A549 (cell line): ENCODE results near the gene BCAS1. TPM values are rescaled to one million over a fixed set of nuclear protein-coding genes. Genes with fewer than 3 reads are reported as not detected.

Source experiments
- ATAC-seq, 2 experiments: fragments of 200-7000 bp in 1 of 2; fragments of >200 bp in 1 of 2; cut with Nextera tagmentation in 1 of 2; cut with Tn5 transposase in 1 of 2; 3 replicates each; pipeline versions ENCODE4 v1.8.0 to v1.9.1; 2018 to 2020; ENCODE audit warnings: mild to moderate bottlenecking in 1 of 2, moderate library complexity in 1 of 2
- CTCF ChIA-PET: fragments of 300-600 bp; sonication (Branson Sonifier 250); formaldehyde crosslinking; extraction: SDS; loops from one replicate; lab custom pipeline; 2021; ENCODE audit warnings: antibody characterized with exemption, inconsistent platforms; lab: Yijun Ruan, JAX
- POLR2A ChIA-PET: fragments of 350-600 bp; formaldehyde crosslinking; extraction: SDS; loops from one replicate; lab custom pipeline; 2021; ENCODE audit warnings: antibody characterized with exemption, inconsistent platforms; lab: Yijun Ruan, JAX
- DNase-seq, 2 experiments: peaks; one replicate each; pipeline versions ENCODE4 v3.0.0 to v3.0.0-alpha.2; 2011 to 2016; ENCODE audit warnings: low read depth in 1 of 2, low spot score in 1 of 2
- FAIRE-seq: peaks from 2 replicates; lab custom pipeline; 2011; peaks lifted over from hg19 to GRCh38; lab: Jason Lieb, UNC
- H3K27ac ChIP-seq, 2 experiments: fragments of >200 bp; sonication (Bioruptor Twin); formaldehyde crosslinking; 3 replicates each; pipeline ENCODE4 v1.5.1; 2016 to 2017
- H3K4me1 ChIP-seq: fragments of >200 bp; sonication (Bioruptor Twin); formaldehyde crosslinking; 3 replicates; pipeline ENCODE4 v1.6.1; 2016
- H3K4me2 ChIP-seq: fragments of >200 bp; sonication (Bioruptor Twin); formaldehyde crosslinking; 3 replicates; pipeline ENCODE4 v1.6.1; 2016
- H3K4me3 ChIP-seq: fragments of >200 bp; sonication (Bioruptor Twin); formaldehyde crosslinking; 3 replicates; pipeline ENCODE4 v1.5.1; 2016
- H3K9me3 ChIP-seq: fragments of >200 bp; sonication (Bioruptor Twin); formaldehyde crosslinking; 3 replicates; pipeline ENCODE4 v1.6.1; 2016
- BHLHE40 ChIP-seq: IDR thresholded peaks from 2 replicates; pipeline ENCODE4 v1.6.1; 2012; ENCODE audit warnings: low read depth, low read length, inconsistent platforms
- CHD2 ChIP-seq: fragments of 150-350 bp; IDR thresholded peaks from 2 replicates; pipeline ENCODE4 v1.6.1; 2014; ENCODE audit warnings: low read length; ENCODE audit not compliant: partially characterized antibody
- E2F6 ChIP-seq: IDR thresholded peaks from 2 replicates; pipeline ENCODE4 v1.6.1; 2012; ENCODE audit warnings: low read depth, borderline replicate concordance
- EHMT2 ChIP-seq: fragments of 200-600 bp; sonication (generic); IDR thresholded peaks from 2 replicates; pipeline ENCODE4 v1.6.1; 2016; ENCODE audit warnings: antibody characterized with exemption, low read depth, mild to moderate bottlenecking, moderate library complexity
- FOXS1 ChIP-seq: fragments of 250-450 bp; sonication (Bioruptor Pico); IDR thresholded peaks from 2 replicates; pipeline ENCODE4 v1.5.0; 2020; ENCODE audit warnings: mild to moderate bottlenecking, moderate library complexity
- HES2 ChIP-seq: fragments of >200 bp; sonication (Bioruptor Twin); formaldehyde crosslinking; IDR thresholded peaks from 2 replicates; pipeline ENCODE4 v1.6.1; 2016
- HMGXB4 ChIP-seq: fragments of 250-450 bp; sonication (Bioruptor Pico); IDR thresholded peaks from 2 replicates; pipeline ENCODE4 v1.5.0; 2021; ENCODE audit warnings: mild to moderate bottlenecking, moderate library complexity, borderline replicate concordance
- HOXA7 ChIP-seq: fragments of 250-450 bp; sonication (Bioruptor Pico); IDR thresholded peaks from 2 replicates; pipeline ENCODE4 v1.5.0; 2020; ENCODE audit warnings: mild to moderate bottlenecking, moderate library complexity
- HOXB13 ChIP-seq: fragments of 250-450 bp; sonication (Bioruptor Pico); IDR thresholded peaks from 2 replicates; pipeline ENCODE4 v1.5.0; 2020; ENCODE audit warnings: low read depth, mild to moderate bottlenecking, moderate library complexity
- HOXB5 ChIP-seq: fragments of 250-450 bp; sonication (Bioruptor Pico); IDR thresholded peaks from 2 replicates; pipeline ENCODE4 v1.5.0; 2020; ENCODE audit warnings: mild to moderate bottlenecking, moderate library complexity
- JUNB ChIP-seq: fragments of >200 bp; sonication (Bioruptor Twin); formaldehyde crosslinking; IDR thresholded peaks from 2 replicates; pipeline ENCODE4 v1.6.1; 2016
- KDM5A ChIP-seq: fragments of 200-600 bp; sonication (generic); IDR thresholded peaks from 2 replicates; pipeline ENCODE4 v1.6.1; 2016; ENCODE audit warnings: antibody characterized with exemption, mild to moderate bottlenecking
- MAFK ChIP-seq: fragments of 450-650 bp; IDR thresholded peaks from 2 replicates; pipeline ENCODE4 v1.6.1; 2014; ENCODE audit not compliant: partially characterized antibody
- NPAS2 ChIP-seq: fragments of 250-450 bp; sonication (Bioruptor Pico); IDR thresholded peaks from 2 replicates; pipeline ENCODE4 v1.8.0; 2022; ENCODE audit warnings: mild to moderate bottlenecking, moderate library complexity, borderline replicate concordance
- POLR2AphosphoS2 ChIP-seq: conservative IDR thresholded peaks from 2 replicates; pipeline ENCODE4 v1.6.1; 2012; ENCODE audit warnings: low read length, improper control_type of control experiment, inconsistent platforms
- RARB ChIP-seq: fragments of 250-450 bp; sonication (Bioruptor Pico); IDR thresholded peaks from 2 replicates; pipeline ENCODE4 v1.8.0; 2021; ENCODE audit warnings: mild to moderate bottlenecking, moderate library complexity
- REST ChIP-seq: fragments of 200-600 bp; sonication (generic); IDR thresholded peaks from 2 replicates; pipeline ENCODE4 v1.6.1; 2016; ENCODE audit warnings: antibody characterized with exemption, mild to moderate bottlenecking, moderate library complexity
- RNF2 ChIP-seq: fragments of 200-600 bp; sonication (generic); IDR thresholded peaks from 2 replicates; pipeline ENCODE4 v1.6.1; 2016; ENCODE audit warnings: low read depth, mild to moderate bottlenecking, antibody characterized with exemption, moderate library complexity, borderline replicate concordance
- TFCP2L1 ChIP-seq: fragments of 250-450 bp; sonication (Bioruptor Pico); IDR thresholded peaks from 2 replicates; pipeline ENCODE4 v1.5.0; 2021; ENCODE audit warnings: mild to moderate bottlenecking
- ZC3H11A ChIP-seq: fragments of 450-650 bp; IDR thresholded peaks from 2 replicates; pipeline ENCODE4 v1.6.1; 2014; ENCODE audit warnings: antibody characterized with exemption, mild to moderate bottlenecking
- ZFP36 ChIP-seq: fragments of 450-650 bp; IDR thresholded peaks from 2 replicates; pipeline ENCODE4 v1.6.1; 2014; ENCODE audit warnings: borderline replicate concordance; ENCODE audit not compliant: partially characterized antibody
- ZSCAN20 ChIP-seq: fragments of 250-450 bp; sonication (Bioruptor Pico); IDR thresholded peaks from 2 replicates; pipeline ENCODE4 v1.8.0; 2022; ENCODE audit warnings: mild to moderate bottlenecking, moderate library complexity
- WGBS: methylation state at CpG from one replicate; pipeline ENCODE4 v1.1.6; 2017; ENCODE audit errors: missing lambda C conversion rate; 5-methylcytosine and 5-hydroxymethylcytosine counted together
- polyA plus RNA-seq, 4 experiments: library from polyadenylated mRNA; depleted of rRNA in 3 of 4; stranded (reverse); fragments of >200 nt; fragmentation: RNase III in 1 of 4; extraction: RNeasy Plus Mini Kit Qiagen cat#74134 plus additional on column Dnase treatment in 1 of 4; gene quantifications; 2 replicates in 3 of 4; 3 replicates in 1 of 4; pipeline ENCODE4 v1.2.3, GENCODE V29; 2011 to 2017

BCAS1 gene
- polyA plus RNA-seq, 2 of the 4 experiments (the other 2 are of a cell fraction), result 1.4 to 3.9 TPM

GRCh38 chr20:54015496-54015895, 54.9 kb downstream of the BCAS1 start:
- CTCF ChIA-PET, result interaction anchor here (0.6 kb wide), 1 partner anchor 358 kb away, joined by 3 read pairs; no protein-coding TSS in a partner anchor
- H3K4me1 ChIP-seq, result no peaks in the 10 kb centered on the region
- TF ChIP-seq NPAS2 (no peak), TFCP2L1 (CRISPR knock-in tag) (no peak)
- TF ChIP-seq, all 56 proteins: peak for 0
- no peak overlapping the region for H3K4me3 ChIP-seq
- H3K27ac ChIP-seq, result no peak overlapping the region
- no peak overlapping the region for H3K4me2 ChIP-seq
- ATAC-seq, result no peak
- 22% methylated on average over 1 of the region's 1 CpG for WGBS
- no peak for DNase-seq
- no peaks in the 10 kb centered on the region for H3K9me3 ChIP-seq
- no peak for FAIRE-seq
- POLR2A ChIA-PET, result no interaction called here

- no peaks in the 10 kb centered on the region for H3K4me1 ChIP-seq
- H3K4me3 ChIP-seq, result no peak overlapping the region
- ChIA-PET CTCF (no interaction called here), POLR2A (no interaction called here)
- 86% methylated on average over 7 of the region's 7 CpGs for WGBS
- ATAC-seq (no peak), FAIRE-seq (no peak), DNase-seq (no peak)
- H3K4me2 ChIP-seq, result no peak overlapping the region
- H3K9me3 ChIP-seq, result no peaks in the 10 kb centered on the region
- H3K27ac ChIP-seq, result no peak overlapping the region
- TF ChIP-seq ZC3H11A (no peak), ZSCAN20 (CRISPR knock-in tag) (no peak), REST (no peak), NPAS2 (no peak), EHMT2 (no peak), RNF2 (no peak), RARB (CRISPR knock-in tag) (no peak), FOXS1 (CRISPR knock-in tag) (no peak), HOXA7 (CRISPR knock-in tag) (no peak), ZFP36 (no peak), JUNB (no peak)
These were observed 56.0 kb downstream of the BCAS1 start for GRCh38 chr20:54014293-54014926.

- ChIA-PET CTCF (no interaction called here), POLR2A (no interaction called here)
- DNase-seq (no peak), FAIRE-seq (no peak), ATAC-seq (no peak)
- 73% methylated on average over 4 of the region's 4 CpGs for WGBS
- no peaks in the 10 kb centered on the region for H3K9me3 ChIP-seq
- H3K4me2 ChIP-seq, result no peak overlapping the region
- H3K4me1 ChIP-seq, result no peaks in the 10 kb centered on the region
- no peak overlapping the region for H3K27ac ChIP-seq
- no peak overlapping the region for H3K4me3 ChIP-seq
- TF ChIP-seq E2F6, result no peak
- no peak for TF ChIP-seq ZSCAN20 (CRISPR knock-in tag)
- TF ChIP-seq MAFK, result no peak
- TF ChIP-seq HMGXB4, result no peak
- no peak for TF ChIP-seq HOXB13
- TF ChIP-seq HOXB5, result no peak
- TF ChIP-seq HES2, result no peak
- TF ChIP-seq BHLHE40, result no peak
- no peak for TF ChIP-seq CHD2
- no peak for TF ChIP-seq FOXS1 (CRISPR knock-in tag)
- no peak for TF ChIP-seq KDM5A
- TF ChIP-seq POLR2AphosphoS2, result no peak
- TF ChIP-seq REST, result no peak
- TF ChIP-seq NPAS2, result no peak
These were observed 56.9 kb downstream of the BCAS1 start for GRCh38 chr20:54013471-54013870.
